Naive thymus-derived CD4-positive, alpha-beta T cell (primary cell): ENCODE results near the gene UPP2. TPM values are rescaled to one million over a fixed set of nuclear protein-coding genes. Genes with fewer than 3 reads are reported as not detected.

Source experiments
- ATAC-seq: fragments of 150-1000 bp; cut with Tn5 transposase; 2 replicates; pipeline ENCODE4 v1.10.0; 2021; ENCODE audit warnings: mild to moderate bottlenecking, moderate library complexity
- CTCF ChIA-PET: fragments of 350-600 bp; sonication (Branson Sonifier 250); formaldehyde crosslinking; loops from one replicate; lab custom pipeline; 2021; ENCODE audit warnings: antibody characterized with exemption; lab: Charles Lee
- POLR2A ChIA-PET: fragments of 350-600 bp; sonication (Branson Sonifier 250); formaldehyde crosslinking; loops from one replicate; lab custom pipeline; 2021; ENCODE audit warnings: antibody characterized with exemption, inconsistent platforms; lab: Charles Lee
- DNase-seq, 9 donors: peaks; one replicate each; pipeline versions ENCODE4 v3.0.0 to v3.0.0-alpha.2; 2020 to 2022; ENCODE audit warnings: mixed read lengths in 1 of 9
- H3K27ac ChIP-seq: one replicate; pipeline ENCODE4 v1.7.0; 2013; ENCODE audit warnings: mild to moderate bottlenecking, low read depth, low read length, moderate library complexity
- H3K27me3 ChIP-seq, 2 donors: one replicate each; pipeline ENCODE4 v1.7.0; 2013; ENCODE audit warnings: low read length in 2 of 2, mild to moderate bottlenecking in 2 of 2, moderate library complexity in 2 of 2; ENCODE audit not compliant: control insufficient read depth in 2 of 2, insufficient read depth in 2 of 2
- H3K36me3 ChIP-seq, 3 experiments: 1 replicate in 2 of 3; 2 replicates in 1 of 3; pipeline ENCODE4 v1.7.0; 2013; ENCODE audit warnings: low read length in 3 of 3, mild to moderate bottlenecking in 3 of 3, moderate library complexity in 1 of 3; ENCODE audit not compliant: insufficient read depth in 3 of 3, control insufficient read depth in 2 of 3
- H3K4me1 ChIP-seq, 2 donors: one replicate each; pipeline ENCODE4 v1.7.0; 2013; ENCODE audit warnings: low read length in 2 of 2, mild to moderate bottlenecking in 2 of 2, moderate library complexity in 1 of 2; ENCODE audit not compliant: control insufficient read depth in 2 of 2, insufficient read depth in 2 of 2
- H3K4me3 ChIP-seq: 2 replicates; pipeline ENCODE4 v1.7.0; 2013; ENCODE audit warnings: mild to moderate bottlenecking, low read length
- H3K9me3 ChIP-seq, 3 experiments: 1 replicate in 2 of 3; 2 replicates in 1 of 3; pipeline ENCODE4 v1.7.0; 2013; ENCODE audit warnings: low read length in 3 of 3; ENCODE audit not compliant: control insufficient read depth in 2 of 3
- H3K27ac Mint-ChIP-seq, 9 donors: one replicate each; pipeline ENCODE4 v1.8.0; 2020 to 2022; ENCODE audit warnings: mixed read lengths in 9 of 9, mild to moderate bottlenecking in 8 of 9, moderate library complexity in 5 of 9, inconsistent platforms in 2 of 9
- H3K27me3 Mint-ChIP-seq, 5 donors: one replicate each; pipeline ENCODE4 v1.8.0; 2021 to 2022; ENCODE audit warnings: mixed read lengths in 5 of 5, mild to moderate bottlenecking in 1 of 5
- H3K36me3 Mint-ChIP-seq, 5 donors: one replicate each; pipeline ENCODE4 v1.8.0; 2020 to 2022; ENCODE audit warnings: mixed read lengths in 5 of 5, mild to moderate bottlenecking in 3 of 5, inconsistent platforms in 1 of 5
- H3K4me1 Mint-ChIP-seq, 7 donors: one replicate each; pipeline ENCODE4 v1.8.0; 2020 to 2022; ENCODE audit warnings: mixed read lengths in 7 of 7, mild to moderate bottlenecking in 3 of 7, inconsistent platforms in 1 of 7
- H3K4me3 Mint-ChIP-seq, 10 donors: one replicate each; pipeline ENCODE4 v1.8.0; 2020 to 2022; ENCODE audit warnings: mild to moderate bottlenecking in 10 of 10, mixed read lengths in 10 of 10, moderate library complexity in 6 of 10, inconsistent platforms in 2 of 10
- H3K9me3 Mint-ChIP-seq, 11 donors: one replicate each; pipeline ENCODE4 v1.8.0; 2020 to 2022; ENCODE audit warnings: mixed read lengths in 11 of 11, mild to moderate bottlenecking in 4 of 11, inconsistent platforms in 1 of 11, moderate library complexity in 1 of 11
- intact Hi-C, 2 donors: fragments of 100-400 bp; cut with micrococcal nuclease; formaldehyde crosslinking; loops; one replicate each; pipeline ENCODE4 v1.15.1; 2023
- polyA plus RNA-seq, 2 donors: library from polyadenylated mRNA; unstranded; fragments of 300-500 nt; fragmentation: Illumina TruSeq; gene quantifications; one replicate each; pipeline ENCODE4 v1.2.3, GENCODE V29; 2021
- total RNA-seq, 6 experiments: library from RNA in 5 of 6; stranded (reverse) in 5 of 6; gene quantifications; 1 replicate in 5 of 6; 2 replicates in 1 of 6; pipeline ENCODE4 v1.2.3 and lab custom pipeline; 2021 to 2026

UPP2 gene
- total and polyA plus RNA-seq, 7 experiments from 2014 or later: not detected

DNA sequence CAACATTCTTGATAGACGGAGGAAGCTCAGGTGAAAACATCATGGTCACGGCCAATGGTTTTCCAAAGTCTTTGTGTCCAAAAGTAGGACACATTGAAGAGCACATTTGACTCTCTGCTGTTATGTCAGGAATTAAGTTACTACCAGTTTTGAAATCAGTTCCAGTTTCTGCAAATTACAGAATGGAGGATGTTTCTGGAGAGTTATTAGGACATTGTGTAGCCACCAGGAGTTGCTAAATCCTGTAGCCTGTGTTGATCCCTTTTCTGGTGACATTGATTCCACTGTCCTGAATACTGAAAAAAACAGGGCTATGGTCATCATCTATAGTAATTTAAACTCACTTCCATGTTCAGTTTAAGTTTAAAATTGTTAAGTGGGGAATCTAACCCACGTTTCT lies 15.3 kb downstream of the UPP2 start:
- intact Hi-C loops: no loop called here
- Histone ChIP-seq H3K9me3 (no peaks in the 10 kb centered on the region), H3K4me1 (no peaks in the 10 kb centered on the region), H3K27me3 (no peaks in the 10 kb centered on the region), H3K4me3 (no peak overlapping the region), H3K36me3 (no peaks in the 10 kb centered on the region), H3K27ac (no peak overlapping the region)
- H3K36me3 Mint-ChIP-seq: no peaks in the 10 kb centered on the region
- H3K9me3 Mint-ChIP-seq: peaks cover 0 to 3% (median 0%) of the 10 kb centered on the region in 11 donors
- peaks cover 0 to 2% (median 0%) of the 10 kb centered on the region in 7 donors for H3K4me1 Mint-ChIP-seq
- no peak for DNase-seq
- no peak overlapping the region for H3K4me3 Mint-ChIP-seq
- peaks cover 0 to 13% (median 3%) of the 10 kb centered on the region in 5 donors for H3K27me3 Mint-ChIP-seq
- no peak for ATAC-seq
- ChIA-PET CTCF (no interaction called here), POLR2A (no interaction called here)
- no peak overlapping the region for H3K27ac Mint-ChIP-seq

DNA sequence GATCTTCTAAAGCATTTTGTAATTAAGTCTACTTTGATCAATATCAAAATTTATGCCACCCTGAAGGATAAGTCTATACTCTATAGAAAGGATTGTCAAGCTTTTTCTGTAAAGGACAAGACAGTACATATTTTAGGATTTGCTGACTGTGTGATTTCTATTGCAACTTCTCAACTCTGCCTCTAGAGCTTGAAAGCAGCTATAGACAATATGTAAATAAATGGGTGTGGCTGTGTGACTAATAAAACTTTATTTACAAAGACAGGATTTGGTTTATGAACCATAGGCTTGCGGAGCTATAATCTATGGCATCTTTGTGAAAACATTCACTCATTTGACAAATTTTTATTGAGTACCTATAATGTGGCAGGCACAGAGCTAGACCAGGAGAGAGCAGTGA lies 18.4 kb downstream of the UPP2 start:
- no peaks in the 10 kb centered on the region for H3K36me3 ChIP-seq
- H3K27ac ChIP-seq: no peak overlapping the region
- Mint-ChIP-seq H3K27ac (no peak overlapping the region), H3K27me3 (peaks cover 0 to 7% (median 5%) of the 10 kb centered on the region in 5 donors), H3K4me1 (peaks cover 0 to 4% (median 0%) of the 10 kb centered on the region in 7 donors), H3K4me3 (no peak overlapping the region), H3K9me3 (no peaks in the 10 kb centered on the region), H3K36me3 (no peaks in the 10 kb centered on the region)
- ChIA-PET POLR2A (no interaction called here), CTCF (no interaction called here)
- no peaks in the 10 kb centered on the region for H3K4me1 ChIP-seq
- intact Hi-C loops: no loop called here
- no peak for DNase-seq
- H3K9me3 ChIP-seq: no peaks in the 10 kb centered on the region
- no peak for ATAC-seq
- no peaks in the 10 kb centered on the region for H3K27me3 ChIP-seq
- no peak overlapping the region for H3K4me3 ChIP-seq

DNA sequence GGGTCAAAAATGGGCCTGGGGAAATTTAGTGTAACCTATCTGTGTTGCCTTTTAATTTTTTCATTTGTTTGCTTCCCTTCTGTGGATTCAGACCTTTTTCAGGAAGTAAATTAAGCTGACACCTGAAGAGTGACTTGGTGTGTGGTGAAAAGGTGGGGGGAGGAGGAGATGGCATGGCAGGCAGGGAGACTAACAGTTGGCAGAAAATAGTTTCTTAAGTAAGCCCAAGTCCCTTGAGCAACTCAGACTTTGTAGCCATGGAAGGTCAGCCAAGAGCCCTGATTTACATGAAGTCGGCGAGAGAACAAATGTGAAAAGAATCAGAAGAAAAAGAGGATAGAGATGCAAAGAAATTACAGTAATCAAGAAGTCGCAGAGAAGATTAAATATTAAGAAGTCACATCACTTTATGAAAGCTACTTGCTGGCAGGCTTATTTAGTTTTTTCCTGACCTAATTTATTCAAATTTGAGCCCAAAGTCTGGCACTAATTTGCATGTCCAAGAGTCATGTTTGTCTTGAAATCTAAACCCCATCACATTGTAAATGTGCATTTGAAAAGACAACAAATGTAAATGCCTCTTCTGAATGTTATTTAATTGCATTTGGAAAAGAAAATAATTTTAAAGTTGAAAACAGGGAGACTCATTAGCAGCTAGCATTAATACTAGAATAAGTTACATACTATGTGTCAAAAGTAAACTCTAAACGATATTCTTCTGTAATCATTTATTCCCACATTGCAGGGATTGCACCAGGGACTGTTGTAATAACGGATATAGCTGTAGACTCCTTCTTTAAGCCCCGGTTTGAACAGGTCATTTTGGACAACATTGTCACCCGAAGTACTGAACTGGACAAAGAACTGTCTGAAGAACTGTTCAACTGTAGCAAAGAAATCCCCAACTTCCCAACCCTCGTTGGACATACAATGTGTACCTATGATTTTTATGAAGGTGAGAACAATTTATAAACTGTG lies 19.3 kb downstream of the UPP2 start:
- Mint-ChIP-seq H3K4me1 (peaks cover 0 to 4% (median 0%) of the 10 kb centered on the region in 7 donors), H3K27me3 (peaks cover 0 to 7% (median 5%) of the 10 kb centered on the region in 5 donors), H3K9me3 (no peaks in the 10 kb centered on the region), H3K27ac (no peak overlapping the region), H3K36me3 (no peaks in the 10 kb centered on the region), H3K4me3 (no peak overlapping the region)
- Histone ChIP-seq H3K27me3 (no peaks in the 10 kb centered on the region), H3K4me1 (no peaks in the 10 kb centered on the region), H3K9me3 (no peaks in the 10 kb centered on the region), H3K4me3 (no peak overlapping the region), H3K27ac (no peak overlapping the region), H3K36me3 (no peaks in the 10 kb centered on the region)
- ATAC-seq: no peak
- intact Hi-C loops: no loop called here
- ChIA-PET POLR2A (no interaction called here), CTCF (no interaction called here)
- DNase-seq: no peak

DNA sequence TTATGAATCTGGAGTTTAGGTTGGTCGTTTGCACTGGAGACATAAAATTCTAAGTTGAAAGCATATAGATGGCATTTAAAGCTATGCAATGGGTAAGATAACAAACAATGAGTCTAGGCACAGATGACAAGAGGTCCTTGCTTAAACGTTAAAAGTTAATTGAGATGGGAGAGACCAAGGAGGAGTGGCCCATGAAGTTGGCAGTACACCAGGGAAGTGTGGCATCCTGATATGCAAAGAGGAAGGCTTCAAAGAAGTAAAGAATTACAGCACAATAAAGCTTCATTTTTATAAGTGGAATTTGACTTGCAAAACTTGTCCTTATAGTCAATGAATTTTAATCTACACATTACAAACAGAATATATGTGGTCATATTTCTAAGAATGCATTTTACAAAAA lies 23.2 kb downstream of the UPP2 start:
- intact Hi-C loops: no loop called here
- Histone ChIP-seq H3K27me3 (no peaks in the 10 kb centered on the region), H3K4me3 (no peak overlapping the region), H3K36me3 (no peaks in the 10 kb centered on the region), H3K4me1 (no peaks in the 10 kb centered on the region), H3K27ac (no peak overlapping the region), H3K9me3 (no peaks in the 10 kb centered on the region)
- no peaks in the 10 kb centered on the region for H3K36me3 Mint-ChIP-seq
- peaks cover 0 to 10% (median 6%) of the 10 kb centered on the region in 5 donors for H3K27me3 Mint-ChIP-seq
- no peak for DNase-seq
- peaks cover 0 to 4% (median 0%) of the 10 kb centered on the region in 7 donors for H3K4me1 Mint-ChIP-seq
- no peak for ATAC-seq
- no peak overlapping the region for H3K27ac Mint-ChIP-seq
- ChIA-PET CTCF (no interaction called here), POLR2A (no interaction called here)
- H3K9me3 Mint-ChIP-seq: no peaks in the 10 kb centered on the region
- no peak overlapping the region for H3K4me3 Mint-ChIP-seq

DNA sequence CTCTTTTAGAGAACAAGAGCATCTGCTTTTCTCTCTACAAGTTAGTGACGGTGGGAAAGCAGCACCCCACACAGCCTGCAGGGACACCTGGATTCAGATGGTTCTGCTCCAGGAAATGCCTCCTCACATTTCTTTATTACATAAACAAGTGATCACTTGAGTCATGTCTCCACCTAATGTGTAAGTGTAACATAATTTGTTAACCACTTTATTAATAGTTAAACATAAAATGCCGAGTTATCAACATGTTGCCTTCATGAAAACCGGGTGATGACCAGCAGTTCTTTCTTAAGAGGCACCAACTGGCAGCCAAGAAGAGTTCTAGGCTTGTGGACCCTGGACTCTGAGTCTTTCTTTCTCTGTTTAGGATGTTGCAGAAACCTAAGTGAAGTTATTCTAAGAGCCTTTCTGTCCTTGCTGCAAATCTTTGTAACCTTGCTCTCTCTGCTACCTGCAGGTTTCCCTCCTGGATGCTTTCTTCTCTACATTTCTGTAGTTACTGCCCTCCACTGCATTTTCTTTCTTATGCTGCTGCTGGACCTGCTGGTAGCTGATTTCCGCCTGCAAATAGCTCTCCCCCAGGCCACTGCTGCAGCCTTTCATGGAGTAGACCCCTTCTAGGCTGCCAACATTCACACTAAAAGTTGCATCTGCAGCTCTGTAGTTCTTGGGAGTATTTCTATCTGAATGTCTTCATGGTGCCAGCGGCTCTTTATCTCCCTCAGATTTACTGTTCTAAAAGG lies 24.3 kb downstream of the UPP2 start:
- ATAC-seq (no peak), DNase-seq (no peak)
- no peak overlapping the region for H3K4me3 Mint-ChIP-seq
- CTCF ChIA-PET: no interaction called here
- no peaks in the 10 kb centered on the region for H3K9me3 Mint-ChIP-seq
- no peak overlapping the region for H3K27ac Mint-ChIP-seq
- Histone ChIP-seq H3K4me3 (no peak overlapping the region), H3K27me3 (no peaks in the 10 kb centered on the region), H3K27ac (no peak overlapping the region), H3K36me3 (no peaks in the 10 kb centered on the region), H3K9me3 (no peaks in the 10 kb centered on the region), H3K4me1 (no peaks in the 10 kb centered on the region)
- peaks cover 0 to 3% (median 0%) of the 10 kb centered on the region in 7 donors for H3K4me1 Mint-ChIP-seq
- POLR2A ChIA-PET: no interaction called here
- intact Hi-C loops: no loop called here
- H3K36me3 Mint-ChIP-seq: no peaks in the 10 kb centered on the region
- H3K27me3 Mint-ChIP-seq: peaks cover 0 to 10% (median 6%) of the 10 kb centered on the region in 5 donors

DNA sequence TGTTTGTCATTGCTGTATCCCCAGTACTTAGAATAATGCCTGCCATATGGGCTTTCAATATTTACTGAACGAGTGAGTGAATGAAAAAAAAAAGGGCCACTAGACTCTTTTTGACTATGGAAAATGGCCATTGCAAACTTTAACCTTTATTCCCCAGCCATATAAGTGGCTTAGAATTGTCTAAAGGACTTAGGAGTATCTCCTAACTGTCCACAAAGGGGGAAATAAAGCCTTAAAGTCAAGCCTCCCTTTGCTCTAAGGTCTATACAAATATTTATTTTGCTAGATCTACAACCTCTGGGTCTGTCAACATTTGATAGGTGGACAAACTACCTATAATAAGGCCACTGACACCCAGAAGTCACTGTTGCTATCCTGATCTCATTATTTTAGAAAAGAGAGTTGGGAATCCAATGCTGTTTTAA lies 25.7 kb downstream of the UPP2 start:
- no peak overlapping the region for H3K27ac Mint-ChIP-seq
- ATAC-seq (no peak), DNase-seq (no peak)
- ChIA-PET POLR2A (no interaction called here), CTCF (no interaction called here)
- Histone ChIP-seq H3K27me3 (no peaks in the 10 kb centered on the region), H3K9me3 (no peaks in the 10 kb centered on the region), H3K4me1 (no peaks in the 10 kb centered on the region), H3K4me3 (no peak overlapping the region), H3K36me3 (no peaks in the 10 kb centered on the region), H3K27ac (no peak overlapping the region)
- intact Hi-C loops: no loop called here
- peaks cover 0 to 5% (median 0%) of the 10 kb centered on the region in 11 donors for H3K9me3 Mint-ChIP-seq
- H3K4me3 Mint-ChIP-seq: no peak overlapping the region
- no peaks in the 10 kb centered on the region for H3K36me3 Mint-ChIP-seq
- peaks cover 0 to 5% (median 0%) of the 10 kb centered on the region in 7 donors for H3K4me1 Mint-ChIP-seq
- H3K27me3 Mint-ChIP-seq: peaks cover 5 to 15% (median 8%) of the 10 kb centered on the region in 5 donors
